Raji (cell line): ENCODE measurements around the gene LAMTOR2.

Experiments
- POLR2A ChIP-seq: IDR thresholded peaks from 2 replicates; pipeline ENCODE4 v1.6.1; 2011; ENCODE audit warnings: low read depth, low read length, control low read depth; ENCODE audit not compliant: insufficient read depth

LAMTOR2 gene

GRCh38 chr1:156054500-156055280, at the start of gene LAMTOR2:
TSS of gene LAMTOR2 (plus strand) at chr1:156054782. CDS start at chr1:156054890, 108 bp downstream.
- peak; percentile 95 for TF ChIP-seq POLR2A

DNA sequence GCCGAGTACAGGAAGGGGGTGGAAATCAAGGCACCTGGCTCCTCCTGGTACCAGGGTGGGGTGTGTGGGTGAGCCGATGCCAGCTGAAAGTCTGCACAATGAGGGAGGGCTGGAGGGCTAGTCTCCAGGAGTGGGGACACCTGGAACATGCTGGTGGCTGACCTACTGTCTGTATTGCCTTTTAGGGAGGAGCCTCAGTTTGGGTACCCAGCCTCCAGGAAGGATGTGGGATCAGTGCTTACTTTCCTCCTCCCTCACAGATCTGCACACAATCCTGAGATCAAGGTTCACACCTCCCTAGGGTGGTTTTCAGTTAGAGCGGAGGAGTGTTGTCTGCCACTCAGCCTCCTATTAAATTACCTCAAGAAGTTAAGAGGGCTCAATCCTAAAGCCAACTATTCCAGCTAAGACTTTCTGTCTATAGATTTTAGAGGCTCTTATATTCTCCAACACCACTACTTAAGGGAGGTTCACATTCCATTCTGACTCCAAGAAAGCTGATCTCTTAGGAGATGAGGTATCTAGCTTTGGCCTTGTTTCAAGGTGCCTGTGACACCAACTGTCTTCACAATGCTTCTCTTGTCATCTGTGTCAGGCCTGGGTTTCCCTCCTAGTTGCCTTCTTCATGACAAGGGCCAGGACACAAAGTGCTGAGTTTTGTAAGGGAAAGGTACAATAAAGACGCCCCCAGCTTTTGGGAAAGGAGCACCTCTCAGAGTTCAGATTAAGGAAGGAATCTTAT, 49.6 kb upstream of the LAMTOR2 start:
- no peak for TF ChIP-seq POLR2A

- no peak for TF ChIP-seq POLR2A
These were observed 47.8 kb upstream of the LAMTOR2 start for GRCh38 chr1:156006666-156007376.

DNA sequence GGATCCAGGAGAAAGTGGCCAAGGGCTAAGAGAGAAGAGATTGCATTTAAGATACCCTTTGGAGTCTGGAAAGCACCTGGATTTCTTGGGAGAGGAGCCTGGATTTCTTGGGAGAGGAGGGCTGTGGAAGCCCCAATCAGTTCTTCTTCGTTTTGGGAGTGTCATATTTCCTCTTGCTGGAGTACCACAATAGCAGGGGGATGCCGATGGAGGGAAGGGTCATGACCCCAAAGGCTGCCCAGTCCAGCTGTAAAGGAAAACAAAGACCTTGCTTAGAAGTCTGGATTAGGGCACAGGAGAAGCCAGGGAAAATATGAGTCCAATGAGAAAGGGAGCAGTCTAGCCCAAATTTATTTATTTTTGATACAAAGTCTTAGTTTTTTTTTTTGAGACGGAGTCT, 45.2 kb upstream of the LAMTOR2 start:
- TF ChIP-seq POLR2A = no peak

DNA sequence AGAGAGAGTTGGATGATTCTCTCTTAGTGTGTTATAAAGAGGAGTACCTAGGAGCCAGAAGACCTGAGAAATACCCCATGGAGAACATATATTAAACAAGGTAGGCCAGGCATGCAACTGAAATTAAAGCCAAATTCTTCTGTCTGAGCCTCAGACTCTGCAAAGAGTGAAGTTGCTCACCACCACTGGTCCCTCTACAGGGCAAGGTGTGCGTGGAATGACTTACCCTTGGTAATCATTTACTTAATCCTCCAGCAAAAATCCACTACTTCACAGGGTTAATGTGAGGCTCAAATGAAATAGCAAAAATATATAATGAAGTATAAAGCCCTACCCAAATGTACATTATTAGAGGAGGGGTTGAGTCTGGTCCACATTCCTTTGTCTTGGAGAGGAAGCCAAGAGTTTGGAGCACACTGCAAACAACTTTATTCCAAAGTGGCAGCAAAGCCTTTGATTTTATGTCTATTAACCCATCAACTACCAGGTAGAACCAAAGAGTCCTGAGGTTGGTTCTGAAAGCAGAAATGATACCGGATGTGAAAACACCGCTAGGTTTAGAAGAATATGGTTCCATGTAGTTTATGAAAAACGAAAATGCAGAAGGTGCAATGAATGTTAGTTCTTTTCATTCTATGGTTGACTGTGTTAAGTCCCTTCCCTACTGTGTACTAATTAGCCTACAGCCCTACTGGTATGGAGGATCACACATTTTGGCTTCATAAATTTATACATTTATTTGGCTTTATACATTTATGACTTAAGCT, 42.3 kb upstream of the LAMTOR2 start:
- no peak for TF ChIP-seq POLR2A

DNA sequence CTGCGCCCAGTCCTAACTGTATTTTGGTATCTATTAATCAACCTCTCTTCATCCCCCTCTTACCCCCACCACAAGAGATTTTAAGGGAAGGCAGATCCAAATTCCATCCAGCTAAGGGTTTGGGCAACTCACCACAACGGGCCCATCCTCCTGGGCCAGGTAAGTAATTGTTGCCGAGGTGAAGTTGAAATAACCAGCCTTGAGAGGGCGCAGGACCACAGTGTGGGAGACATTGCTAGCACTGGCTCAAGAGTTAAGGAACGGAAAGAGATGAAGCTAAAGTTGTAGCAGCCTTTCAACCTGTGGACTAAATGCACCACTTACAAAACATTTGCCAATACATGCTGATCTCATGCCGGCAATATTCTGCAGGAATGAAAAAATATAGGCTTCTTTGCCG, 39.8 kb upstream of the LAMTOR2 start:
- TF ChIP-seq POLR2A = no peak

GRCh38 chr1:156019946-156020292, 34.7 kb upstream of the LAMTOR2 start:
- TF ChIP-seq POLR2A = no peak

DNA sequence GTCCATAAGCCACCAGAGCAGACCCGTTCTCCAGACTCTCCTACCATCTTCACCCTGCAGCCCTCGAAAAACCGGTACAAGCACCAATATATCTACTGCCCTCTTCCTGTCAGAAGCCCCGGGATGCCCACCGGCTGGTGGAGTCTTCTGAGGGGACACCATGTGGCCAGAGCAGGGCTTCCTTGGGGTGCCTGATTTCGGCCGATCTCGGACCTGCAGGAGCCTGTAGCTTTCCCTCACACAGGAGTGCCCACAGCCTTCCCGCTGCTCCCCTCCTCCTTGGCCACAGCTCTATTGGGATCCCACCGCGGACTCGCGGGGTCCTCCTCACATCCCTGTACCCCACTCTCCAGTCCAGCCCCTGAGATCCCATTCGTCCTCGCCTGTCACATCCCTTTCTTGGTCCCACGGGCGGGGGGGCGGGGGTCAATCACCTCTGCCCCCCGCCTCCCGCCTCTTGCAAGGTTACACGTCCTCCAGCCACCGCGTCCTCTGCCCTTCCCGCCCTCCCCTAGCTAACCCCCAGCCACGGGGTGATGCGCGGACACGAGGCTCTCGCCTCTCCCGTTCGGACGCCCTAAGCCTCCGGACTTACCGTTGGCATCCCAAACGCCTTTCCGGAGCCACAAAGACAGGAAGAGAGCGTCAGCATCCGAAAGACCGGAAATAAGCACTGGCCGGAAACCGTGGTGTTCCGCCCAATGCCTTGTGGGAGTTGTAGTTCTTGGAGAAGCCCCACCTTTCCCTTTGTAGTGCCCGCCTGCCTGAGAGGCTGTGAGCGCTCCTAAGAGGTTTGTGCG, 34.1 kb upstream of the LAMTOR2 start, which contains the start of gene SSR2:
TSS of gene SSR2 (minus strand) at position 659 of the 800 bp plus-strand sequence. CDS start 784 bp downstream, outside the sequence.
- peak; percentile 95 for TF ChIP-seq POLR2A

- TF ChIP-seq POLR2A = no peak
These were observed 33.5 kb upstream of the LAMTOR2 start for GRCh38 chr1:156021093-156021428.

- no peak for TF ChIP-seq POLR2A
These were observed 32.6 kb upstream of the LAMTOR2 start for GRCh38 chr1:156021954-156022353.

GRCh38 chr1:156024801-156025200, 29.8 kb upstream of the LAMTOR2 start:
- no peak for TF ChIP-seq POLR2A

- no peak for TF ChIP-seq POLR2A
These were observed 28.7 kb upstream of the LAMTOR2 start for GRCh38 chr1:156025876-156026275.

GRCh38 chr1:156026588-156026987, 28.0 kb upstream of the LAMTOR2 start:
- no peak for TF ChIP-seq POLR2A

DNA sequence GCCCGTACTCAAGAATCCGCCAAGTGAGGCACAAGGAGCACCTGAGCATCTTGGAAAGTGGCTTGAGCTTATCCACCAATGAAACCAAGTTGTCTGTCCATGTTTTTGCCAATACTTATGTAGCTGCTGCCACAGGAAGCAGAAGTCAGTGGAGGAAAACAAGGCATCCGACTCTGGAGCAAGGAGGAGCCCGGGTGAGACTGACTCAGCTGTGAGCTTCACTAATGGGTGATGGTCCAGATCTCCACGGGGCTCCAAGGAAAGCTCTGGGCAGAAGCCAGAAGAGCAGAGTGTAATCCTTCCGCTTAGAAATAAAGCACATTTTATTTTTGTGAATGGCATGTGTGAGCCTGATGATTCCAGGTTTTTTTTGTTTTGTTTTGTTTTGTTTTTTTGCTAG, 21.6 kb upstream of the LAMTOR2 start:
- no peak for TF ChIP-seq POLR2A
